ENCODE measurements around the gene TRAM2. TPM values are rescaled to one million over a fixed set of nuclear protein-coding genes. Genes with fewer than 3 reads are reported as not detected.

Gene TRAM2
- total and polyA plus RNA-seq, 2 of the 13 experiments (the other 11 are each of a cell fraction or from before 2014, with no cell fraction given): 49.1 to 72.5 TPM

DNA sequence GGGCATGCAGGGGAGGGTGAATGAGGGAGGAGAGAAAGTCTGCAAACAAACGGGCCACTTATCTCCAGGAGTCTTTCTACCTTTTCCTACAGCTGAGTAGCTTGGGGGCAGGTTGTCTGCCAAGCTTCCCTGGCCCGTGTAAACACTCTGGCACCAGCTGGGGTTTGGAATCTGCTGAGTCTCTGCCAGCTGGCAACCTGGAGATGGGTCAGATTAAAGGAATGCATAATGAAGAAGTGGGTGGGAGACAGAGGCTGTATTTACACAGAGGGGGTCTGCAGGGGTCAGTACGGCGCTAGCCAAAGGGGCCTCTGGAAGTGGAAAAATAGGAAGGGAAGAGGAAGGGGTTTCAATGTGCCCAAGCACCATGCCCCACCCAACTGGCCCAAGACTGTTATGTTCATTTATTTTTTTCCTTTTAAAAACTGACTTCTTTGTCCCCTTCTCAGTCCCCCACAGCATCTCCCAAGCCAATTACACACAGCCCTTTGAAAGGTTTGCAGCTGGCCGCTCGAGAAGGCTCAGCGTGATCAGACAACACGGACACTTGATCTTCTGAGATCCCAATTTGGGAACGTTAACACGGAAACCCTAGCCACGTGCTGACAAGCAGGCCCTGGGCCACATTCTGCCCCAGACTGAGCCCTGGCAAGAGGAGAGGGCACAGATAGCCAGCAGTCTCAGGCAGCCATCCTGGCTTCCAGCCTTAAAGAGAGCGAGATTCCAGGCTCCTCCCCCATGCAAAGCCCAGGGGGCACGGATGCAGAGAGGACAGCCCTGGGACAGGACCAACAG is 25.2 kb downstream of the TRAM2 start (continued):
- TF ChIP-seq, protein P1, sequence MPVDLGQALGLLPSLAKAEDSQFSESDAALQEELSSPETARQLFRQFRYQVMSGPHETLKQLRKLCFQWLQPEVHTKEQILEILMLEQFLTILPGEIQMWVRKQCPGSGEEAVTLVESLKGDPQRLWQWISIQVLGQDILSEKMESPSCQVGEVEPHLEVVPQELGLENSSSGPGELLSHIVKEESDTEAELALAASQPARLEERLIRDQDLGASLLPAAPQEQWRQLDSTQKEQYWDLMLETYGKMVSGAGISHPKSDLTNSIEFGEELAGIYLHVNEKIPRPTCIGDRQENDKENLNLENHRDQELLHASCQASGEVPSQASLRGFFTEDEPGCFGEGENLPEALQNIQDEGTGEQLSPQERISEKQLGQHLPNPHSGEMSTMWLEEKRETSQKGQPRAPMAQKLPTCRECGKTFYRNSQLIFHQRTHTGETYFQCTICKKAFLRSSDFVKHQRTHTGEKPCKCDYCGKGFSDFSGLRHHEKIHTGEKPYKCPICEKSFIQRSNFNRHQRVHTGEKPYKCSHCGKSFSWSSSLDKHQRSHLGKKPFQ (CRISPR knock-in tag; IDR thresholded peaks at IDR 0.05; ENCODE audit: insufficient replicate concordance): no peak
- TF ChIP-seq MXI1 (IDR thresholded peaks at IDR 0.05; ENCODE audit: borderline replicate concordance, low read depth, low read length) (0 out of 3 replicates have a peak, but pooled peaks have one; percentile 10), ZNF672 (CRISPR knock-in tag; IDR thresholded peaks at IDR 0.05) (no peak), ELF1 (CRISPR knock-in tag; IDR thresholded peaks at IDR 0.05) (no peak), RFXAP (CRISPR knock-in tag; IDR thresholded peaks at IDR 0.05; ENCODE audit: borderline replicate concordance) (no peak), HNRNPLL (IDR thresholded peaks at IDR 0.05; ENCODE audit: low read depth, low read length, poor library complexity, severe bottlenecking) (no peak), ZNF143 (CRISPR knock-in tag; IDR thresholded peaks at IDR 0.05) (no peak), ZSCAN25 (CRISPR knock-in tag; IDR thresholded peaks at IDR 0.05) (peak; percentile 95), ZEB1 (IDR thresholded peaks at IDR 0.05; ENCODE audit: insufficient replicate concordance, low read depth) (peak; percentile 32), BCL6 (CRISPR knock-in tag; IDR thresholded peaks at IDR 0.05) (peak; percentile 53), NR2F2 (IDR thresholded peaks at IDR 0.05; ENCODE audit: borderline replicate concordance, low read depth) (no peak), HMGA1 (CRISPR knock-in tag; conservative IDR thresholded peaks at IDR 0.05) (no peak), NR2F6 (IDR thresholded peaks at IDR 0.05) (no peak), NR2F6 (CRISPR knock-in tag; IDR thresholded peaks at IDR 0.05) (0 out of 2 replicates have a peak, but pooled peaks have one; percentile 18), TCF7 (IDR thresholded peaks at IDR 0.05; ENCODE audit: low read depth) (peak; percentile 8; the same call in 1 of the 2 replicates), RXRB (CRISPR knock-in tag; IDR thresholded peaks at IDR 0.05; ENCODE audit: borderline replicate concordance) (no peak), ZNF746 (CRISPR knock-in tag; IDR thresholded peaks at IDR 0.05) (no peak), ZNF121 (CRISPR knock-in tag; IDR thresholded peaks at IDR 0.05) (0 out of 2 replicates have a peak, but pooled peaks have one; percentile 33), MATR3 (CRISPR knock-in tag; IDR thresholded peaks at IDR 0.05) (no peak), TSC22D2 (CRISPR knock-in tag; IDR thresholded peaks at IDR 0.05; ENCODE audit: borderline replicate concordance) (no peak), HNRNPL (IDR thresholded peaks at IDR 0.05; ENCODE audit: low read depth, low read length) (0 out of 2 replicates have a peak, but pooled peaks have one; percentile 46), PAX8 (CRISPR knock-in tag; IDR thresholded peaks at IDR 0.05; ENCODE audit: borderline replicate concordance) (no peak), REXO4 (CRISPR knock-in tag; IDR thresholded peaks at IDR 0.05; ENCODE audit: borderline replicate concordance) (no peak), ARNT (IDR thresholded peaks at IDR 0.05) (no peak)
- TF ChIP-seq, protein P2, sequence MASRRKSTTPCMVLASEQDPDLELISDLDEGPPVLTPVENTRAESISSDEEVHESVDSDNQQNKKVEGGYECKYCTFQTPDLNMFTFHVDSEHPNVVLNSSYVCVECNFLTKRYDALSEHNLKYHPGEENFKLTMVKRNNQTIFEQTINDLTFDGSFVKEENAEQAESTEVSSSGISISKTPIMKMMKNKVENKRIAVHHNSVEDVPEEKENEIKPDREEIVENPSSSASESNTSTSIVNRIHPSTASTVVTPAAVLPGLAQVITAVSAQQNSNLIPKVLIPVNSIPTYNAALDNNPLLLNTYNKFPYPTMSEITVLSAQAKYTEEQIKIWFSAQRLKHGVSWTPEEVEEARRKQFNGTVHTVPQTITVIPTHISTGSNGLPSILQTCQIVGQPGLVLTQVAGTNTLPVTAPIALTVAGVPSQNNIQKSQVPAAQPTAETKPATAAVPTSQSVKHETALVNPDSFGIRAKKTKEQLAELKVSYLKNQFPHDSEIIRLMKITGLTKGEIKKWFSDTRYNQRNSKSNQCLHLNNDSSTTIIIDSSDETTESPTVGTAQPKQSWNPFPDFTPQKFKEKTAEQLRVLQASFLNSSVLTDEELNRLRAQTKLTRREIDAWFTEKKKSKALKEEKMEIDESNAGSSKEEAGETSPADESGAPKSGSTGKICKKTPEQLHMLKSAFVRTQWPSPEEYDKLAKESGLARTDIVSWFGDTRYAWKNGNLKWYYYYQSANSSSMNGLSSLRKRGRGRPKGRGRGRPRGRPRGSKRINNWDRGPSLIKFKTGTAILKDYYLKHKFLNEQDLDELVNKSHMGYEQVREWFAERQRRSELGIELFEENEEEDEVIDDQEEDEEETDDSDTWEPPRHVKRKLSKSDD (CRISPR knock-in tag; IDR thresholded peaks at IDR 0.05; ENCODE audit: low read depth): peak; percentile 30; the same call in 1 of the 2 replicates

All from HepG2 (cell line).